NCI-H2196 (cell line): ENCODE data around the gene MS4A10.

Source experiments
- DNase-seq: peaks from one replicate; lab custom pipeline; 2025; ENCODE audit not compliant: unreplicated experiment; lab: John Stamatoyannopoulos, UW

The MS4A10 gene

GRCh38 chr11:60765355-60765754 is 19.8 kb upstream of the MS4A10 start:
- DNase-seq, result no peak

GRCh38 chr11:60766547-60766946 is 18.6 kb upstream of the MS4A10 start:
- no peak for DNase-seq

- DNase-seq, result no peak
These were observed 17.7 kb upstream of the MS4A10 start for GRCh38 chr11:60767388-60767811.

- no peak for DNase-seq
These were observed 16.9 kb upstream of the MS4A10 start for GRCh38 chr11:60768202-60768601.

- no peak for DNase-seq
These were observed 15.9 kb upstream of the MS4A10 start for GRCh38 chr11:60769273-60769672.

- DNase-seq, result no peak
These were observed 15.3 kb upstream of the MS4A10 start for GRCh38 chr11:60769811-60770210.

- DNase-seq, result no peak
These were observed 14.0 kb upstream of the MS4A10 start for GRCh38 chr11:60771146-60771545.

GRCh38 chr11:60771879-60772525 is 13.1 kb upstream of the MS4A10 start:
- no peak for DNase-seq

- no peak for DNase-seq
These were observed 12.5 kb upstream of the MS4A10 start for GRCh38 chr11:60772666-60773065.

- no peak for DNase-seq
These were observed 10.4 kb upstream of the MS4A10 start for GRCh38 chr11:60774726-60775125.

- DNase-seq, result peak; percentile 89
These were observed 9.6 kb upstream of the MS4A10 start for GRCh38 chr11:60775420-60775961.

- DNase-seq, result no peak
These were observed 9.0 kb upstream of the MS4A10 start for GRCh38 chr11:60776167-60776566.

GRCh38 chr11:60777106-60777505 is 8.0 kb upstream of the MS4A10 start:
- no peak for DNase-seq

- no peak for DNase-seq
These were observed 7.6 kb upstream of the MS4A10 start for GRCh38 chr11:60777572-60777971.

GRCh38 chr11:60780065-60780464 is 5.1 kb upstream of the MS4A10 start:
- DNase-seq, result no peak

GRCh38 chr11:60780774-60781173 is 4.4 kb upstream of the MS4A10 start:
- DNase-seq, result no peak

- DNase-seq, result no peak
These were observed 3.7 kb upstream of the MS4A10 start for GRCh38 chr11:60781286-60781980.

- DNase-seq, result no peak
These were observed 3.2 kb upstream of the MS4A10 start for GRCh38 chr11:60781981-60782316.

GRCh38 chr11:60782393-60783140 is 2.6 kb upstream of the MS4A10 start:
- no peak for DNase-seq

- DNase-seq, result no peak
These were observed 2.0 kb upstream of the MS4A10 start for GRCh38 chr11:60783141-60783484.

GRCh38 chr11:60783911-60784310 is 1.2 kb upstream of the MS4A10 start:
- DNase-seq, result no peak

- DNase-seq, result no peak
These were observed 751 bp downstream of the MS4A10 start for GRCh38 chr11:60785806-60786361.
